OCI-LY1 (cell line): ENCODE data around the gene NUDCD3.

ENCODE experiments used
- CTCF ChIP-seq: fragments of 200-600 bp; sonication (generic), shearing (Covaris generic); IDR thresholded peaks from 2 replicates; pipeline ENCODE4 v1.5.1; 2017; ENCODE audit warnings: mild to moderate bottlenecking, antibody characterized with exemption, low read length, moderate library complexity, mixed read lengths
- EZH2 ChIP-seq: fragments of 200-600 bp; sonication (generic), shearing (Covaris generic); IDR thresholded peaks from 2 replicates; pipeline ENCODE4 v1.8.0; 2017; ENCODE audit warnings: borderline replicate concordance, mixed run types, mild to moderate bottlenecking, antibody characterized with exemption, low read length, moderate library complexity, mixed read lengths

- TF ChIP-seq CTCF (no peak), EZH2 (no peak)
Measured at GRCh38 chr7:44467217-44467548, 23.3 kb downstream of the NUDCD3 start.
